ENCODE results near the gene SCN11A. TPM values are rescaled to one million over a fixed set of nuclear protein-coding genes. Genes with fewer than 3 reads are reported as not detected.
"Not testable (repeated sequence)": the region's sequence is repeated elsewhere in the genome, so short reads cannot be mapped to it uniquely, and the experiment has no call there.

The SCN11A gene
- polyA plus RNA-seq, 6 donors from 2014 or later, result 0.06 TPM; not detected in 5

DNA sequence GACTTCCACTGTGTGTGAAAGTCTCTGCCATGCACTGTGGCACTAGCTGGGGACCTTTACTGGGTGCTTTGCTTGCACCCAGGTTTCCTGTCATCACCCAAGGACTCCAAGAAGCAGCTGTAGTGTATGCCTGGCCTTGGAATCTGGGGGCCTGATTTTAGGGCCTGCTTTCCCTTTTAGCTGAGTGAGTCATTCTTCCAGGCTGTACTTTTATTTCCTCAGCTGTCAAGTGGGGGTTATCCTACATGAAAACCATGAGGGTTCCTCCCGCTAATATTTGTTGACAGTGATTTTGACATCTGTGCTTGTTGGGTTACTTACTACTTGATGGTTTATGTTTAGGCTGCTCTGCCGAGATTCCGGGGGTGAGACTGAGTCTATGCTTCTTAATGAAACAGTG is 37.1 kb upstream of the SCN11A start:
- H3K27ac Mint-ChIP-seq, result peak overlapping the region in 1 of 6 donors; percentile 49
- peaks cover 21 to 26% of the 10 kb centered on the region in 2 donors for H3K36me3 Mint-ChIP-seq
- H3K27me3 Mint-ChIP-seq, result no peaks in the 10 kb centered on the region
- ATAC-seq (ENCODE audit: low read depth in 2 of 2) (no peak), DNase-seq (no peak)
- H3K4me3 Mint-ChIP-seq, result no peak overlapping the region
- H3K4me1 Mint-ChIP-seq, result peaks cover 16 to 22% (median 17%) of the 10 kb centered on the region in 3 donors
- H3K9me3 Mint-ChIP-seq, result no peaks in the 10 kb centered on the region

GRCh38 chr3:39088456-39088855 is 36.7 kb upstream of the SCN11A start:
- no peaks in the 10 kb centered on the region for H3K27me3 Mint-ChIP-seq
- peaks cover 16 to 22% (median 18%) of the 10 kb centered on the region in 3 donors for H3K4me1 Mint-ChIP-seq
- DNase-seq (no peak), ATAC-seq (ENCODE audit: low read depth in 2 of 2) (no peak)
- H3K36me3 Mint-ChIP-seq, result peaks cover 19 to 22% of the 10 kb centered on the region in 2 donors
- H3K27ac Mint-ChIP-seq, result peak overlapping the region in 1 of 6 donors; percentile 86
- no peaks in the 10 kb centered on the region for H3K9me3 Mint-ChIP-seq
- no peak overlapping the region for H3K4me3 Mint-ChIP-seq

DNA sequence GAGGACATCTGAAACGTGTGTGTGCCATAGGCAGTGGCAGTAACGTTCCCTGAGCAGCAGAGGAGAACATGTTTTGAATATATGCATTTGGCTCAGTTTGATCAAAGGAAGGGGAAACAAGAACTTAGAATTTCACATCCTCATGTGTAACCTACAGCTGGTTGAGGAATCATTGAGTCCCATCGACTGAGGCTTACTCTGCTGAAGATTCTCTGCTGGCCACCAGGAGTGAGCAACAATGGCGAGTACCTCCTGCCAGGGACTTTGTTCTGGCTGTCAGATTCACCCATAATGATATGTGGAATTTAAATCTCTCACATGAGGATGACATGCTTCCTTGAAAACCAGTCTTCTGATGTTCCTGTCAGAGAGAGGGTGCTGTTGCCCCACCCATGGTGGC is 34.4 kb upstream of the SCN11A start:
- H3K4me3 Mint-ChIP-seq, result peak overlapping the region in 6 of 8 donors; percentile 26 to 80 (median 50)
- ATAC-seq (ENCODE audit: low read depth in 2 of 2), result peak; percentile 93 to 96

DNA sequence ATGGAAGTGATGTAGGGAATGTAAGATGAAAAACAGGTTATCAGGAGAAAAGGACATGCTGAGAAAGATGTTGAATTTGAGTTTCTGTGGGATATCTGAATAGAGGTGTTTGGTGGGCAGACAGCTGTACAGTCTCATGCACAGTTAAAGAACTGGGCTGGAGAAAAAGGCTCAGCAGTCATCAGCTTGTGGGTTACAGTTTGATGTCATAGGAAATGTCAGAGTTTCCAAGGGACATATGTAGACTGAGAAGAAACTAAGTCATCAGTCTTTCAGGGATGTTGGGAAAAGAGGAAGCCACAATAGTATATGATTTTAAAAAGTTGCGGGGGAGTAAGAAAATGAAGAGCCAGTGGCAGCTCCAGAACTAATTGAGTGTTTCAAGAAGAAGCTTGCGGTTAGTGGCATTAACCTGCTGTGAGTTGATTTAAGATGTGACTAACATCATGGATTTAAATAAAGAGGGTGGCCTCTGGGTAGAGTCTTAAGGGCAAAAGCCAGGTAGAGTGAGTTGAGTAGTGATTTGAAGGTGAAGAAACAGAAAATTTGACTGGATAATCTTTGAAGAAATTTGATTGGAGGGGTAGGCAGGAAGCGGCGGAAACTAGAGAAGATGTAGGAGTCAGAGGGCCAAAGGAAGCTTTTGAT is 31.0 kb upstream of the SCN11A start:
- ATAC-seq (ENCODE audit: low read depth in 2 of 2) (no peak), DNase-seq (no peak)
- H3K27me3 Mint-ChIP-seq, result no peaks in the 10 kb centered on the region
- peaks cover 16 to 26% (median 22%) of the 10 kb centered on the region in 3 donors for H3K4me1 Mint-ChIP-seq
- no peak overlapping the region for H3K4me3 Mint-ChIP-seq
- H3K27ac Mint-ChIP-seq, result peak overlapping the region in 5 of 6 donors; percentile 1 to 97 (median 58)
- H3K9me3 Mint-ChIP-seq, result no peaks in the 10 kb centered on the region
- H3K36me3 Mint-ChIP-seq, result peaks cover 29 to 37% of the 10 kb centered on the region in 2 donors

More for the DNA sequence above, 34.4 kb upstream of the SCN11A start:
- H3K36me3 Mint-ChIP-seq, result peaks cover 30% of the 10 kb centered on the region in 2 donors
- no peaks in the 10 kb centered on the region for H3K9me3 Mint-ChIP-seq
- peak overlapping the region; percentile 27 to 79 (median 54) for H3K27ac Mint-ChIP-seq
- H3K4me1 Mint-ChIP-seq, result peaks cover 16 to 26% (median 22%) of the 10 kb centered on the region in 3 donors
- H3K27me3 Mint-ChIP-seq, result no peaks in the 10 kb centered on the region
- DNase-seq, result peak; percentile 59

DNA sequence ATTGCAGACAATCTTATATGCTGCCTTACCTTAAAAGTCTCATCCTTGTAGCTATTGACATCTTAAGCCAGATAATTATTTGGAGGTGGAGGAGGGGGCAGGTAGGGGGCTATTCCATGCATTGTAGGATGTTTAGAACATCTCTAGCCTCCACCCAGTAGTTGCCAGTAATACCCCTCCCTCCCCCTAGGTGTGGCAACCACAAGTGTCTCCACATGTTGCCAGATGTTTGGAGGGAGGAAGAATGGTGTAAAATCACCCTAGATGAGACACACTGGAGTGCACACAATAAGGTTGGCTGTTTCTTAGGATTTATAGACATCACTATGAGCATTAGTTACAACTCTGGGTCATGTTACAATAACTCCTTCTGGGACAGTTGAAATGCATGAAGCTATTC is 28.3 kb upstream of the SCN11A start:
- no peak for DNase-seq
- peaks cover 42 to 50% of the 10 kb centered on the region in 2 donors for H3K36me3 Mint-ChIP-seq
- no peak for ATAC-seq (ENCODE audit: low read depth in 2 of 2)

DNA sequence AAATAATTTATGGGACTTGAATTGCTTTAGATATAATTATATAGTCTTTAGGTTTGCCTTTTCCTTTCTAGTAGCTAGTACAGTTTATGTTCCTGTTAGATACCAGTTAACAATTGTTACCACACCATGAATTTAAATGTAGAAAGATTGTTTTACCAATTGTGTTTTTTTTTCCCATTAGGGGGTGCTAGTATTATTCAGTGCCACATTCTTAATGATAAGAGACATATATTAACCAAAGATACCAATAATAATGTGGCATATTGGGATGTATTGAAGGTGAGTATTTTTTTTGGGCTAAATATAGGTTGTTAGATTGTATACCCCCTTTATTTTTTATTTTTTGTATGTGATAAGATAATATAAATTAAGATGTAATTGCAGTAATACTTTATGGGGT is 27.8 kb upstream of the SCN11A start:
- ATAC-seq (ENCODE audit: low read depth in 2 of 2), result no peak
- no peak for DNase-seq
- Mint-ChIP-seq H3K4me1 (peaks cover 0 to 9% (median 0%) of the 10 kb centered on the region in 3 donors), H3K36me3 (peaks cover 47 to 55% of the 10 kb centered on the region in 2 donors), H3K27ac (peak overlapping the region in 1 of 6 donors; percentile 26), H3K4me3 (no peak overlapping the region), H3K9me3 (no peaks in the 10 kb centered on the region), H3K27me3 (no peaks in the 10 kb centered on the region)

More for the DNA sequence above, 28.3 kb upstream of the SCN11A start:
- Mint-ChIP-seq H3K9me3 (no peaks in the 10 kb centered on the region), H3K27ac (peak overlapping the region in 2 of 6 donors; percentile 18 to 21), H3K4me1 (peaks cover 0 to 9% (median 3%) of the 10 kb centered on the region in 3 donors), H3K27me3 (no peaks in the 10 kb centered on the region), H3K4me3 (no peak overlapping the region)

DNA sequence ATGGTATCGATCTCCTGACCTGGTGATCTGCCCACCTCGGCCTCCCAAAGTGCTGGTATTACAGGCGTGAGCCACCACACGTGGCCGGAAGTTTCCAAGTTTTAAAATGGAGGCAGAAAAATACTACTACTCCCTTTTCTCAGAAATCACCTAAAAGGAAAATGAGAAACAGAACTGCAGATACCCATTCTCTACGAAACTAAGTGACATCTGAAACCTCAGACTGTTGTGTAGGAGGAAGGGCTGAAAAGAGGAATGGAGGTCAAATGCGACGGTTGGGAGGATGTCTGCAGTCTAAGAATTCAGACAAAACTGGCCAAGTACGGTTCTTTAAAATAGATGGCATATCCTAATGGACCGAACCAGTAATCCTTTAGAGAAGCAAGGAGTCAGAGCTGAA is 24.2 kb upstream of the SCN11A start:
- H3K36me3 Mint-ChIP-seq, result peaks cover 52 to 67% of the 10 kb centered on the region in 2 donors
- no peaks in the 10 kb centered on the region for H3K27me3 Mint-ChIP-seq
- no peak overlapping the region for H3K4me3 Mint-ChIP-seq
- H3K27ac Mint-ChIP-seq, result peak overlapping the region in 2 of 6 donors; percentile 25 to 29
- H3K4me1 Mint-ChIP-seq, result no peaks in the 10 kb centered on the region
- no peaks in the 10 kb centered on the region for H3K9me3 Mint-ChIP-seq
- ATAC-seq (ENCODE audit: low read depth in 2 of 2), result no peak
- no peak for DNase-seq

- Mint-ChIP-seq H3K36me3 (peaks cover 37 to 41% of the 10 kb centered on the region in 2 donors), H3K9me3 (no peaks in the 10 kb centered on the region), H3K4me1 (peaks cover 11 to 15% (median 11%) of the 10 kb centered on the region in 3 donors), H3K27ac (no peak overlapping the region), H3K27me3 (no peaks in the 10 kb centered on the region), H3K4me3 (no peak overlapping the region)
- DNase-seq (no peak), ATAC-seq (ENCODE audit: low read depth in 2 of 2) (no peak)
Measured at GRCh38 chr3:39068556-39068955, 16.8 kb upstream of the SCN11A start.

DNA sequence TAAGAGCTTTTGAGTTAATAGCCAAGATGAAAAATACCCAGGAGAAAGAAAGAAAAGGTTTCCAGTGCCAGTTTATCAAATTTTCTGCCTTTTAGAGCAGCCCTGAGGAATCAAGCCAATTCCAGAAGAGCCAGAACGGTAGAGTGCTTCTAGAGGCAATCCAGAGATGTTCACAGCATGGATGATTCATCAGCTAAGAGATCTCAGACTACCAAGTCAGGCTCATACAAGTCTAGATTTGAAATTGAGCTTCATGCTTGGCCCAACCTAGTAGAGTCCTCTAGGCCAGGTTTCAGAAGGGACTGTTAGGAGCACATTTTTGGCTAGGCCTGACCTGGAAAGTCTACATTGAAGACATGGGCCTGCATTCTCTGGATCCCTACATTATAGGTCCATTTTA is 15.5 kb upstream of the SCN11A start:
- H3K27ac Mint-ChIP-seq, result peak overlapping the region in 1 of 6 donors; percentile 12
- DNase-seq (no peak), ATAC-seq (ENCODE audit: low read depth in 2 of 2) (no peak)
- no peak overlapping the region for H3K4me3 Mint-ChIP-seq
- no peaks in the 10 kb centered on the region for H3K27me3 Mint-ChIP-seq
- H3K36me3 Mint-ChIP-seq, result peaks cover 25 to 30% of the 10 kb centered on the region in 2 donors
- H3K9me3 Mint-ChIP-seq, result no peaks in the 10 kb centered on the region
- peaks cover 13 to 17% (median 13%) of the 10 kb centered on the region in 3 donors for H3K4me1 Mint-ChIP-seq

GRCh38 chr3:39065197-39065596 is 13.5 kb upstream of the SCN11A start:
- Mint-ChIP-seq H3K4me1 (peaks cover 22 to 27% (median 22%) of the 10 kb centered on the region in 3 donors), H3K27me3 (no peaks in the 10 kb centered on the region), H3K9me3 (peaks cover 0 to 2% (median 0%) of the 10 kb centered on the region in 7 donors), H3K27ac (peak overlapping the region in 3 of 6 donors; percentile 49 to 62 (median 53)), H3K4me3 (no peak overlapping the region), H3K36me3 (peaks cover 9 to 16% of the 10 kb centered on the region in 2 donors)
- ATAC-seq (ENCODE audit: low read depth in 2 of 2) (peak; percentile 100), DNase-seq (peak; percentile 51)

- Mint-ChIP-seq H3K4me1 (peaks cover 22 to 27% (median 22%) of the 10 kb centered on the region in 3 donors), H3K9me3 (peaks cover 0 to 2% (median 0%) of the 10 kb centered on the region in 7 donors), H3K27ac (peak overlapping the region in 5 of 6 donors; percentile 49 to 84 (median 62)), H3K4me3 (no peak overlapping the region), H3K27me3 (no peaks in the 10 kb centered on the region), H3K36me3 (peaks cover 7 to 14% of the 10 kb centered on the region in 2 donors)
- no peak for DNase-seq
- ATAC-seq (ENCODE audit: low read depth in 2 of 2), result no peak
Measured at GRCh38 chr3:39064646-39065045, 12.9 kb upstream of the SCN11A start.

- DNase-seq (no peak), ATAC-seq (ENCODE audit: low read depth in 2 of 2) (no peak)
- H3K4me1 Mint-ChIP-seq, result peaks cover 31 to 36% (median 36%) of the 10 kb centered on the region in 3 donors
- no peaks in the 10 kb centered on the region for H3K27me3 Mint-ChIP-seq
- peaks cover 0 to 2% (median 0%) of the 10 kb centered on the region in 7 donors for H3K9me3 Mint-ChIP-seq
- H3K27ac Mint-ChIP-seq, result peak overlapping the region in 1 of 6 donors; percentile 64
- H3K4me3 Mint-ChIP-seq, result no peak overlapping the region
- peaks cover 7 to 14% of the 10 kb centered on the region in 2 donors for H3K36me3 Mint-ChIP-seq
Measured at GRCh38 chr3:39063143-39063542, 11.4 kb upstream of the SCN11A start.

- Mint-ChIP-seq H3K36me3 (peaks cover under 1 to 8% of the 10 kb centered on the region in 2 donors), H3K4me3 (no peak overlapping the region), H3K27me3 (no peaks in the 10 kb centered on the region), H3K9me3 (peaks cover 0 to 2% (median 0%) of the 10 kb centered on the region in 7 donors), H3K27ac (peak overlapping the region in 4 of 6 donors; percentile 30 to 81 (median 62)), H3K4me1 (peaks cover 35 to 41% (median 39%) of the 10 kb centered on the region in 3 donors)
- DNase-seq (no peak), ATAC-seq (ENCODE audit: low read depth in 2 of 2) (no peak)
Measured at GRCh38 chr3:39062180-39062579, 10.4 kb upstream of the SCN11A start.

DNA sequence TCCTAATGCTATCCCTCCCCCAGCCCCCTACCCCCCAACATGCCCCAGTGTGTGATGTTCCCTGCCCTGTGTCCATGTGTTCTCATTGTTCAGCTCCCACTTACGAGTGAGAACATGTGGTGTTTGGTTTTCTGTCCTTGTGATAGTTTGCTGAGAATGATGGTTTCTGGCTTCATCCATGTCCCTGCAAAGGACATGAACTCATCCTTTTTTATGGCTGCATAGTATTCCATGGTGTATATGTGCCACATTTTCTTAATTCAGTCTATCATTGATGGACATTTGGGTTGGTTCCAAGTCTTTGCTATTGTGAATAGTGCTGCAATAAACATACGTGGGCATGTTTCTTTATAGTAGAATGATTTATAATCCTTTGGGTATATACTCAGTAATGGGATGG is 9.5 kb upstream of the SCN11A start:
- not testable (repeated sequence) for H3K36me3 Mint-ChIP-seq; ATAC-seq (ENCODE audit: low read depth in 2 of 2); H3K9me3 Mint-ChIP-seq; H3K27me3 Mint-ChIP-seq; H3K4me3 Mint-ChIP-seq; DNase-seq
- peak overlapping the region in 1 of 6 donors; percentile 19 for H3K27ac Mint-ChIP-seq
- peaks cover 44 to 51% (median 48%) of the 10 kb centered on the region in 3 donors for H3K4me1 Mint-ChIP-seq

Measured in naive B cell (primary cell).